HEK293T (cell line): ENCODE results near the gene AOC1.

Experiments
- ARNT ChIP-seq: fragments of 450-650 bp; IDR thresholded peaks from 2 replicates; pipeline ENCODE4 v1.6.1; 2017; ENCODE audit warnings: mild to moderate bottlenecking
- BHLHE40 ChIP-seq: fragments of 450-650 bp; IDR thresholded peaks from 2 replicates; pipeline ENCODE4 v1.6.1; 2016; ENCODE audit warnings: mild to moderate bottlenecking, moderate library complexity, borderline replicate concordance
- CTBP1 ChIP-seq: fragments of 450-650 bp; IDR thresholded peaks from 2 replicates; pipeline ENCODE4 v1.6.1; 2016; ENCODE audit warnings: borderline replicate concordance
- FOXA1 ChIP-seq: fragments of 450-650 bp; IDR thresholded peaks from 2 replicates; pipeline ENCODE4 v1.6.1; 2016; ENCODE audit warnings: mild to moderate bottlenecking
- FOXM1 ChIP-seq: fragments of 450-650 bp; IDR thresholded peaks from 2 replicates; pipeline ENCODE4 v1.6.1; 2017; ENCODE audit warnings: mild to moderate bottlenecking, borderline replicate concordance
- HDGF ChIP-seq: fragments of 450-650 bp; IDR thresholded peaks from 2 replicates; pipeline ENCODE4 v1.6.1; 2017; ENCODE audit warnings: antibody characterized with exemption, borderline replicate concordance
- L3MBTL2 ChIP-seq: fragments of 450-650 bp; conservative IDR thresholded peaks from 2 replicates; pipeline ENCODE4 v1.6.1; 2016; ENCODE audit warnings: mild to moderate bottlenecking
- NFRKB ChIP-seq: fragments of 450-650 bp; IDR thresholded peaks from 2 replicates; pipeline ENCODE4 v1.6.1; 2016; ENCODE audit warnings: mild to moderate bottlenecking, moderate library complexity
- SP1 ChIP-seq: fragments of 450-650 bp; IDR thresholded peaks from 2 replicates; pipeline ENCODE4 v1.6.1; 2017
- SUZ12 ChIP-seq: fragments of 450-650 bp; IDR thresholded peaks from 2 replicates; pipeline ENCODE4 v1.6.1; 2016; ENCODE audit warnings: mild to moderate bottlenecking
- TARDBP ChIP-seq: fragments of 450-650 bp; IDR thresholded peaks from 2 replicates; pipeline ENCODE4 v1.6.1; 2016
- ZNF384 ChIP-seq: fragments of 450-650 bp; IDR thresholded peaks from 2 replicates; pipeline ENCODE4 v1.6.1; 2016

GRCh38 chr7:150862356-150862755 lies 10.0 kb downstream of the AOC1 start:
- TF ChIP-seq BHLHE40 = no peak
- TF ChIP-seq L3MBTL2 = no peak
- no peak for TF ChIP-seq SUZ12
- no peak for TF ChIP-seq CTBP1
- TF ChIP-seq NFRKB = no peak
- TF ChIP-seq FOXM1 = no peak
- TF ChIP-seq FOXA1 = no peak
- TF ChIP-seq HDGF = no peak
- no peak for TF ChIP-seq SP1
- no peak for TF ChIP-seq TARDBP
- TF ChIP-seq ARNT = no peak
- TF ChIP-seq ZNF384 = no peak
